GM12891 (cell line): Measurements from ENCODE around the gene CPVL.

Experiments
- PAX5 ChIP-seq: IDR thresholded peaks from 2 replicates; pipeline ENCODE4 v1.6.1; 2011; ENCODE audit warnings: low read length, moderate library complexity, mild to moderate bottlenecking; ENCODE audit not compliant: insufficient read depth, severe bottlenecking
- POLR2A ChIP-seq: IDR thresholded peaks from 2 replicates; pipeline ENCODE4 v1.6.1; 2011; ENCODE audit warnings: low read depth, low read length, control low read depth
- POLR2AphosphoS5 ChIP-seq: IDR thresholded peaks from 2 replicates; pipeline ENCODE4 v1.6.1; 2011; ENCODE audit warnings: low read depth, low read length, control low read depth
- POU2F2 ChIP-seq: IDR thresholded peaks from 2 replicates; pipeline ENCODE4 v1.6.1; 2011; ENCODE audit warnings: low read depth, mild to moderate bottlenecking, control low read depth, low read length, moderate library complexity
- SPI1 ChIP-seq: IDR thresholded peaks from 2 replicates; pipeline ENCODE4 v1.6.1; 2011; ENCODE audit warnings: low read depth, low read length, control low read depth
- TAF1 ChIP-seq: IDR thresholded peaks from 2 replicates; pipeline ENCODE4 v1.6.1; 2011; ENCODE audit warnings: low read depth, low read length, control low read depth

GRCh38 chr7:29177963-29178600 is 31.7 kb upstream of the CPVL start:
- no peak for TF ChIP-seq POLR2A
- TF ChIP-seq POLR2AphosphoS5: no peak
- TF ChIP-seq SPI1: no peak
- TF ChIP-seq TAF1: no peak
- TF ChIP-seq PAX5: no peak
- TF ChIP-seq POU2F2: no peak
